ENCODE results near the gene GALNT2. TPM values are rescaled to one million over a fixed set of nuclear protein-coding genes. Genes with fewer than 3 reads are reported as not detected.

Gene GALNT2
- polyA plus RNA-seq, 1 of the 3 experiments (the other 2 are of a cell fraction): 118 TPM

GRCh38 chr1:230276401-230276800, 209.4 kb downstream of the GALNT2 start (continued):
- TF ChIP-seq TAF1 (IDR thresholded peaks at IDR 0.05; ENCODE audit: borderline replicate concordance, low read depth, low read length): no peak
- no peak for TF ChIP-seq FOXJ3 (CRISPR knock-in tag; IDR thresholded peaks at IDR 0.05)
- TF ChIP-seq MXI1 (IDR thresholded peaks at IDR 0.05; ENCODE audit: low read depth, low read length): no peak
- TF ChIP-seq MEF2A (IDR thresholded peaks at IDR 0.05; ENCODE audit: borderline replicate concordance, low read depth): no peak

GRCh38 chr1:230277201-230278025, 210.4 kb downstream of the GALNT2 start:
- Histone ChIP-seq H3K4me3 (ENCODE audit: low read depth in 2 of 2, low read length in 1 of 2) (no peak overlapping the region), H3F3A (replicated peaks; ENCODE audit: insufficient read depth) (peaks cover 20% of the 10 kb centered on the region), H3K27me3 (ENCODE audit: insufficient read depth) (no peaks in the 10 kb centered on the region), H3K4me2 (no peak overlapping the region), H3K9me2 (no peaks in the 10 kb centered on the region), H2AFZ (ENCODE audit: low read depth) (no peak overlapping the region), H3K4me1 (ENCODE audit: control insufficient read depth in 1 of 2, insufficient read depth in 2 of 2, low read depth in 1 of 2, low read length in 1 of 2) (peaks cover 0 to 24% of the 10 kb centered on the region in 2 experiments; a peak in 1 of 4 replicates), H3K79me2 (ENCODE audit: insufficient read depth) (no peaks in the 10 kb centered on the region), H3K36me3 (replicated peaks in 1 of 2; ENCODE audit: control insufficient read depth in 1 of 2, insufficient read depth in 2 of 2, low read length in 1 of 2) (peaks cover 28 to 66% of the 10 kb centered on the region in 2 experiments), H4K20me1 (ENCODE audit: insufficient read depth) (no peaks in the 10 kb centered on the region), H3K9ac (no peak overlapping the region), H3K9me3 (no peaks in the 10 kb centered on the region), H3K27ac (ENCODE audit: low read depth in 2 of 2, low read length in 1 of 2) (peak overlapping the region in 1 of 2 experiments; percentile 1; a peak in 1 of 4 replicates)
- TF ChIP-seq FOXM1 (IDR thresholded peaks at IDR 0.05; ENCODE audit: low read depth) (no peak), YY1 (IDR thresholded peaks at IDR 0.05; ENCODE audit: low read depth) (no peak), ZBTB33 (IDR thresholded peaks at IDR 0.05; ENCODE audit: borderline replicate concordance, low read depth) (no peak), MXI1 (IDR thresholded peaks at IDR 0.05; ENCODE audit: low read depth, low read length) (no peak), TEAD4 (IDR thresholded peaks at IDR 0.05; ENCODE audit: borderline replicate concordance, insufficient read depth) (no peak), ELF1 (IDR thresholded peaks at IDR 0.05) (no peak), FOXJ3 (CRISPR knock-in tag; IDR thresholded peaks at IDR 0.05) (no peak), EZH2phosphoT487 (IDR thresholded peaks at IDR 0.05; ENCODE audit: borderline replicate concordance, low read depth) (no peak), JUND (IDR thresholded peaks at IDR 0.05) (no peak), RCOR1 (IDR thresholded peaks at IDR 0.05; ENCODE audit: low read length) (no peak), EP300 (IDR thresholded peaks at IDR 0.05; ENCODE audit: borderline replicate concordance in 1 of 2, low read depth in 1 of 2, low read length in 1 of 2) (no peak), MEF2A (IDR thresholded peaks at IDR 0.05; ENCODE audit: borderline replicate concordance, low read depth) (no peak), RAD21 (IDR thresholded peaks at IDR 0.05; ENCODE audit: low read length) (no peak)
- TF ChIP-seq, protein P1, sequence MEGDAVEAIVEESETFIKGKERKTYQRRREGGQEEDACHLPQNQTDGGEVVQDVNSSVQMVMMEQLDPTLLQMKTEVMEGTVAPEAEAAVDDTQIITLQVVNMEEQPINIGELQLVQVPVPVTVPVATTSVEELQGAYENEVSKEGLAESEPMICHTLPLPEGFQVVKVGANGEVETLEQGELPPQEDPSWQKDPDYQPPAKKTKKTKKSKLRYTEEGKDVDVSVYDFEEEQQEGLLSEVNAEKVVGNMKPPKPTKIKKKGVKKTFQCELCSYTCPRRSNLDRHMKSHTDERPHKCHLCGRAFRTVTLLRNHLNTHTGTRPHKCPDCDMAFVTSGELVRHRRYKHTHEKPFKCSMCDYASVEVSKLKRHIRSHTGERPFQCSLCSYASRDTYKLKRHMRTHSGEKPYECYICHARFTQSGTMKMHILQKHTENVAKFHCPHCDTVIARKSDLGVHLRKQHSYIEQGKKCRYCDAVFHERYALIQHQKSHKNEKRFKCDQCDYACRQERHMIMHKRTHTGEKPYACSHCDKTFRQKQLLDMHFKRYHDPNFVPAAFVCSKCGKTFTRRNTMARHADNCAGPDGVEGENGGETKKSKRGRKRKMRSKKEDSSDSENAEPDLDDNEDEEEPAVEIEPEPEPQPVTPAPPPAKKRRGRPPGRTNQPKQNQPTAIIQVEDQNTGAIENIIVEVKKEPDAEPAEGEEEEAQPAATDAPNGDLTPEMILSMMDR (IDR thresholded peaks at IDR 0.05): no peak
- ChIA-PET POLR2A (no interaction called here), CTCF (interaction anchor here (0.9 to 1.3 kb wide), 2 partner anchors 26 to 162 kb away, joined by 3 read pairs; no protein-coding TSS in a partner anchor)
- WGBS (ENCODE audit: low lambda C conversion rate): 86% methylated on average over 15 of the region's 15 CpGs
- no peak for DNase-seq
